ENCODE data around the gene FGGY.
"Not testable (repeated sequence)": the region's sequence is repeated elsewhere in the genome, so short reads cannot be mapped to it uniquely, and the experiment has no call there.

Gene FGGY

GRCh38 chr1:59346429-59346828, 49.5 kb downstream of the FGGY start:
- in situ Hi-C loops (cut with MboI; ENCODE audit: low sequenced_read_pairs): no loop called here

- in situ Hi-C loops (cut with MboI; ENCODE audit: low sequenced_read_pairs): no loop called here
Observed at GRCh38 chr1:59349101-59349500, 52.2 kb downstream of the FGGY start.

DNA sequence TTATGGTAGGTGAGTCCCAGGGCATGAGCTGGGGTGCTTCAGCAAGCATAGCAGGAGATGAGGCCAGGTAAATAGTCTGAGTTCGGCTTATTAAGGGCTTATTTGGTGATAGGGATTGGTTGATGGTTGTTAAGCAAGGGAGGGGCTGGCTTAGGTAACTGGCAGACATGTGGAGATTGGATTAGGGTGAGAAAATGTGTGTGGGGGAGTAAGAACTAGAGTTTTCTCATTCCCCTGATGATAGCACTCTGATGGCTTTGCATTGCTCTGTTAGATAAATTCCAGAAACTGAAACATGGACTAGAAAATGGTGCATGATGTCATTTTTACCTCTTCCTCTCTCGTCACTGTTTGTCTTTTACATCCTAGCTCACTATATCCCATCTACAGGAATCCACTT, 53.6 kb downstream of the FGGY start:
- in situ Hi-C loops (cut with MboI; ENCODE audit: low sequenced_read_pairs): no loop called here

DNA sequence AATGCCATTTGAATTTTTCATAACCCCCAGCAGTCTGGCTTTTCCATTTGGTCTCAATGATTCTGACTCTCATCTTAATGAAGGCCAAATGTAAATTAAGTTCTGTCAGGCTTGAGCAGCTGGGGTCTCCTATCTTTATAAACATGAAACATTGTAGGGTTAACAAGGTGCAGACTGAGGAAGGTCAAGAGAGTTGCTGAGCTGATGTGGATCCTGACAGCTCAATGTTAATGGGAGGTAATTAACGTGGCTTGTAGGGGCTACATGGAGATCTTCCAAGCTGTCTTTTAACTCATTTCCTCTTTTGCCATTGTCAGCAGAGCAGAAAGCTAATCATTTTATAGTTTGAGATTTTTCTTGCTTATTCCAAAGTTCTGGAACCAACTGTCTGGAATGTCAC, 55.2 kb downstream of the FGGY start:
- in situ Hi-C loops (cut with MboI; ENCODE audit: low sequenced_read_pairs): no loop called here

DNA sequence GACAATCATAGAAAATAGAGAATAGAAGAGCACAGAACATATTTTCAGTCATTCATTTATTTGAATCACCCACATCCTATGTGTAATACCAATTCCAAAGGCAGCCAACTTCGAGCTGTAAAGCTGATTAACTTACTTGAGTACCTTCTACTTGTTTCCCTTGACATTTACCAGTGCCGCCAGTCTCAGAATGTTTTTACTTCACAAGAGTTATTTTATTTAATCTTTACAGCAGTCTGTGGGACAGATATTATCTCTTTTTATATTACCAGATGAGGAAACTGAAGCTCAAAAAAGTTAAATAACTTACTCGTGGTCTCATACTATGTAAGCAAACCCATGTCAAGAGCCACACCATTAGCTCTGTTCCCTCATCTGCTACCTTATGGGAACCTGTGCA, 56.6 kb downstream of the FGGY start:
- in situ Hi-C loops (cut with MboI; ENCODE audit: low sequenced_read_pairs): no loop called here

DNA sequence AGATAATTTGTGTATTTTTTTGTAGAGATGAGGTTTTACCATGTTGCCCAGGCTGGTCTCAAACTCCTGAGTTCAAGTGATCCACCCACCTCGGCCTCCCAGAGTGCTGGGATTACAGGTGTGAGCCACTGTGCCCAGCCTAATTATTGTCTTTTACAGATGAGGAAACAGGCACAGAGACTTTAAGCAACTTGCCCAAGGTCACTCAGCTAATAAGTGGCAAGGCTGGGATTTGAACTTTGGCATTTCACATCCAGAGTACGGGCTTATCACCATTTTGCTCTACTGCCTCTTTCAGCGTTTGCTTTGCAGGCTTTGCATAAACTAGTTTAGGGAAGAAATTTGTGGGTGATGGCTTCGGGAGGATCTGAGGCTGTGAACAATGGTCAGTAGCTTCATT, 57.3 kb downstream of the FGGY start:
- in situ Hi-C loops (cut with MboI; ENCODE audit: low sequenced_read_pairs): not testable (repeated sequence)

GRCh38 chr1:59354709-59355337, 57.9 kb downstream of the FGGY start:
- in situ Hi-C loops (cut with MboI; ENCODE audit: low sequenced_read_pairs): no loop called here

GRCh38 chr1:59355361-59355760, 58.5 kb downstream of the FGGY start:
- in situ Hi-C loops (cut with MboI; ENCODE audit: low sequenced_read_pairs): no loop called here

DNA sequence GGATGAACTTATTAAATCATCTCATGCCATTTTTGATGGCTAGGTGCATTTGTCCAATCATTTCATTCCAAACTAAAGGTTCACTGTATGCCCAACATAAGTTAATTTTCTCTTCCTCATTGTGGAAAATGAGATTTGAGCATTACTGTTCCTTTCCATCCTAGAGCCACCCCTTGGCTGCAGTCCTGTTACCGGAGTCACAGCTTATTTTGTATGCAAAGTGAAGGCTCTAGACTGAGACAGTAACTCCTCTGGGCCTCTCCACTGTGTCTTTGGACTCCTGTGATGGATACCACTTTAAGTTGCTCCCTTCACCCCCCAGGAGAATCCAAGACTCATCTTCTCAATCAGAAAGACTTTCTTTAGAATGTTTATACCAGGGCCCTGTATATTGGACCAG, 59.7 kb downstream of the FGGY start:
- in situ Hi-C loops (cut with MboI; ENCODE audit: low sequenced_read_pairs): no loop called here

DNA sequence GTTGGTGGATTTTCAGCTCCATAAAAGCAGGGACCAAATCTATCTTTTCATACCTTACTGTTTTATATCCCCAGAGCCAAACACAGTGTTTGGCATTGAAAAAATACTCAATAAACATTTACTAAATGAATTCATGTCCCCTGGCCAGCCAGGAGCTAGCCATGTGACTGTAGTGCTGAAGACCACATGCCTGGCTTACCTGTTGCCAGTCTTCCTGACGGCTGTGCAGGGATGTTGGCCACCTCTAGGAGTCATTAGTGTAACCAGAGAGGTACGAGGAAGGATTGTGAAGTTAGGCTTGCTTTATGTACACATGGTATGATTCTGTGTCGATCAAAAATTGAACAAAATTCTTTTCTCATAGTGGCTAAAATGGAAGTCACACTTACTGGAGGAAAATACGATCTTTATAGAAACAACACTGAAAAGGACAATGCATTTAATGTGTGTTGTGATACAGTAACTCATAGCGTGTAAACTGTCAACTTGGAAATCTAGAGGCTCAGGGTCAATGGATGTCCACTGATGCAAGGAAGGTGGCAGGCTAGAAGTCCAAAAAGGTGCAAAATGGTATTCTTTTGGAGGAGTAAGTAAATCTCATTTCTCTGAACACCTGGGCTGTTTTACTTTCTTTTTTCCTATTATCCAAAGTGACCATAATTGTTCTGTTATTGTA, 60.9 kb downstream of the FGGY start:
- in situ Hi-C loops (cut with MboI; ENCODE audit: low sequenced_read_pairs): no loop called here

- in situ Hi-C loops (cut with MboI; ENCODE audit: low sequenced_read_pairs): no loop called here
Observed at GRCh38 chr1:59359325-59359724, 62.4 kb downstream of the FGGY start.

- in situ Hi-C loops (cut with MboI; ENCODE audit: low sequenced_read_pairs): no loop called here
Observed at GRCh38 chr1:59360170-59360569, 63.3 kb downstream of the FGGY start.

DNA sequence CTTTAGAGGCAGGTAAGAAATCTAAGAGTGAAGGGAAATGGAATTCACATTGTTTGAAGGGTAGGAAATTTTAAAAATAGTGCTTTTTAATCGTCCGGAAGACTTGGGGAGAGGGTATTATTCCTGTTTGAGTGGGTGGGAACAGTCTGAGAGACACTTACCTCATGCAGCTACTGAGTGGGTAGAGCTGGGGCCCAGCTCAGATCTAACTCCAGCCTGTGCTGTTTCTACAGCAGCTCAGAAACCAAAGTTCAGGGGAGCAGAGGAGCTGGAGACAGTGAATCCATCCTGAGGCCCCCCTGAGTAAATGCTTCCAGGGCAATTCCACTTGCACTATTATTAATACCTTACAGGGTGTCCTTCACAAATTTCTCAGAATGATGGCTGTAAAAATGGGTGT, 63.8 kb downstream of the FGGY start:
- in situ Hi-C loops (cut with MboI; ENCODE audit: low sequenced_read_pairs): no loop called here

DNA sequence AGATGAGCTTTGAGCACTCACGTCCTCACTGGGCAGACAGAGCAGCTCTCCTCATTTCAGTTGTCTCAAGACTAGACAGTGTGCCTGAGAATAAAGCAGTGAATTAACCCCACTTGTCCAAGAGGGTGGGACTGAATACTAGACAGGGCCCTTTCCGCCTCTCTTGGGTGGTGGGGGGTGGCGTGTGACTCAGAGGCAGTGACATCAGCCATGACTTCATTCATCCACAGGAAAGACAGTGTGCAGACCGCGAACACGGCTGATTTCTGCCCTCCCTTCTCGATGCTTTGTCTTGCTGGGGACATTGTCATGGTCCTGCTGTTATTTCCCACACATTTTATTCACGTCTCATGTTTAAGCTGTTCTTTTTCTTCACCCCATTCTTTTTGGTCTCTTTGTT, 64.9 kb downstream of the FGGY start:
- in situ Hi-C loops (cut with MboI; ENCODE audit: low sequenced_read_pairs): no loop called here

GRCh38 chr1:59364037-59364436, 67.1 kb downstream of the FGGY start:
- in situ Hi-C loops (cut with MboI; ENCODE audit: low sequenced_read_pairs): no loop called here

- in situ Hi-C loops (cut with MboI; ENCODE audit: low sequenced_read_pairs): no loop called here
Observed at GRCh38 chr1:59366346-59366745, 69.5 kb downstream of the FGGY start.

- in situ Hi-C loops (cut with MboI; ENCODE audit: low sequenced_read_pairs): no loop called here
Observed at GRCh38 chr1:59367301-59368007, 70.6 kb downstream of the FGGY start.

- in situ Hi-C loops (cut with MboI; ENCODE audit: low sequenced_read_pairs): no loop called here
Observed at GRCh38 chr1:59368008-59368670, 71.2 kb downstream of the FGGY start.

GRCh38 chr1:59375321-59376220, 78.7 kb downstream of the FGGY start:
- in situ Hi-C loops (cut with MboI; ENCODE audit: low sequenced_read_pairs): no loop called here

- in situ Hi-C loops (cut with MboI; ENCODE audit: low sequenced_read_pairs): no loop called here
Observed at GRCh38 chr1:59377350-59377904, 80.5 kb downstream of the FGGY start.
